Stimulated activated CD4-positive, alpha-beta T cell treated with anti-CD3 and anti-CD28 coated beads, Interleukin-15, amount 100 ng/mL, for 48 hours (primary cell): ENCODE measurements around the gene NEURL4.
"Not testable (repeated sequence)": the region's sequence is repeated elsewhere in the genome, so short reads cannot be mapped to it uniquely, and the experiment has no call there.

Source experiments
- DNase-seq, 2 donors: peaks; one replicate each; pipeline ENCODE4 v3.0.0-alpha.2; 2020; ENCODE audit warnings: low read depth in 2 of 2

Gene NEURL4

DNA sequence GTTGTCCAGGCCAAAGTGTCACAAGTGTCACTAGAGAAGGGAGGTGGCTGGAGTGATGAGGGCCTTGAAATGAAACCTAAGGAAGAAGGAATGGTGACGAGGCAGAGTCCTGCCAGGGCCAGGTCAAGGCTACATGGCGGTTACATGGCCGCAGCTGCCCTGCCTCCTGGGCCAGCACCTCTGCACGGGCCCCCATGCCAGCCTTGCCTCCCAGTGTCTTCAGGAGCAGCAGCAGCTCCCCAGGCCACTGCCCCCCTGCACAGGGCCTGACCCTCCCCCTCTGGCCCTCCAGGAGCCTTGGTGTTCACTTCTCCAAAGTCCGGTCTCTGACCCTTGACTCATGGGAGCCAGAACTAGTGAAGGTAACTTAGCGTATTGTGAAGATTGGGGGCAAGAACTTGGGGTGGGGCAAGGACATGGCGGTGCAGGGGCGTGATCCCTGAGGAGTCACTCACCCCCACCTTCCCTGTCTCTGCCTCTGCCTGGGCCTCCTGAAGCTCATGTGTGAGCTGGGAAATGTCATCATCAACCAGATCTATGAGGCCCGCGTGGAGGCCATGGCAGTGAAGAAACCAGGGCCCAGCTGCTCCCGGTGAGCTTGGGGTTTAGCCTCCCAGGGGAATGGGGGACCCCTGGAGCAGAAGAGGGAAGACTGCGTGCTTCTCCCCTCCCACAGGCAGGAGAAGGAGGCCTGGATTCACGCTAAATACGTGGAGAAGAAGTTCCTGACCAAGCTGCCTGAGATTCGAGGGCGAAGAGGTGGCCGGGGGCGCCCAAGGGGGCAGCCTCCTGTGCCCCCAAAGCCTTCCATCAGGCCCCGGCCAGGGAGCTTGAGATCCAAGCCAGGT, 18.7 kb upstream of the NEURL4 start:
- no peak for DNase-seq

GRCh38 chr17:7346761-7347614, 17.9 kb upstream of the NEURL4 start:
- DNase-seq, result no peak

DNA sequence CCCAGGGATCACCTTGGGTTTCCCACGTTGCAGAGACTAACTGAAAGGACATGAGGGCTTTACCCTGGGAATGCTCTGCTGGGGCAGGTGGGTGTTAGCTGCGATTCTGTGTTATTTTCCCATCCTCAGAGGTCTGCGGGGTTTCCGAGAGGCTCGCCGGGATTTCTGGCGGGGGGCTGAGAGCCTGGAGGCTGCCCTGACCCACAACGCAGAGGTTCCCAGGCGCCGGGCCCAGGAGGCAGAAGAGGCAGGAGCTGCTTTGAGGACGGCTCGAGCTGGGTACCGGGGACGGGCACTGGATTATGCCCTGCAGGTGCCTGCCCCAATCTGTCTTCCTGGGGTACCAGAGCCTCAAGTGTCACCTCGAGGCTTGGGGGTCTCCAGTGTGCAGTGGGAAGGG, 14.1 kb upstream of the NEURL4 start:
- no peak for DNase-seq

DNA sequence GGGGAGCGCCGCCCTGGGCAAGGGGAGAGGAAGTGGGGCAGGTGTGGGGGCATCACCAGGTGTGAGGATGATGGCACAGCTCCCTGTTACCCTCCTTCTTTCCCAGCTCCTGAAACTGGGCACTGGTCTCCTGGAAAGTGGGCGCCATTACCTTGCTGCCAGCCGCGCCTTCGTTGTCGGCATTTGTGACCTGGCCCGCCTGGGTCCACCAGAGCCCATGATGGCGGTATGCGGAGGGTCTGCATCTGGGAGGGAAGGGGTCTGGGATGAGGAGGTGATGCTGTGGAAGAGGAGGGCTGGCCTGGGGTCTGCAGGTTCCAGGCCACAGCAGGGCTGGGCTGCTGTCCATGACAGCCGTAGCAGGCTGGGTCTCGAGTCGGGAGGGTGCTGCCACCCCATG, 12.7 kb upstream of the NEURL4 start:
- DNase-seq, result no peak

- DNase-seq, result no peak
Observed at GRCh38 chr17:7340179-7340578, 11.0 kb upstream of the NEURL4 start.

DNA sequence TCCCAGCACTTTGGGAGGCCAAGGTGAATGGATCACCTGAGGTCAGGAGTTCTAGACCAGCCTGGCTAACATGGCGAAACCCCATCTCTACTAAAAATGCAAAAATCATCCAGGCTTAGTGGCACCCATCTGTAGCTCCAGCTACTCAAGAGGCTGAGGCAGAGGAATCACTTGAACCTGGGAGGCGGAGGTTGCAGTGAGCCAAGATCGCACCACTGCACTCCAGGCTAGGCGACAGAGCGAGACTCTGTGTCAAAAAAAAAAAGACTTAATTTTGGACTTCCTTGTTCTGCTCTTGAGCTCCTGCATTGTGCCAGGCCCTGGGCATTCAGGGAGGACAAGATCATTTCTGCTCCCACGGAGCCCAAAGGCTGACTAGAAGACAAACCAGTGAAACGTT, 8.5 kb upstream of the NEURL4 start:
- not testable (repeated sequence) for DNase-seq

- peak in 1 of 2 donors; percentile 88 for DNase-seq
Observed at GRCh38 chr17:7336240-7337175, 7.4 kb upstream of the NEURL4 start, which contains the start of gene ACAP1. Gene ACAP1, plus strand, starts transcription at chr17:7336529. Its CDS starts 206 bp downstream, at chr17:7336735.

DNA sequence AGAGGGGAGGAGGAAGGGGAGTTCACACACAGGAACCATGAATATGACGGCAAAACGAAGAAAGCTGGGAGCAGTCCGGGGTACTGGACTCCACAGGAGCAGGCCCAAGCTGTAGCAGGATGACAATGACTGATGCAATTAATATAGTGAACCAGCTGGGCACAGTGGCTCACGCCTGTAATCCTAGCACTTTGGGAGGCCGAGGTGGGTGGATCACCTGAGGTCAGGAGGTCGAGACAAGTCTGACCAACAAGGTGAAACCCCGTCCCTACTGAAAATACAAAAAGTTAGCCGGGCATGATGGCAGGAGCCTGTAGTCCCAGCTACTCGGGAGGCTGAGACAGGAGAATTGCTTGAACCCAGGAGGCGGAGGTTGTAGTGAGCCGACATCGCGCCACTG, 6.6 kb upstream of the NEURL4 start:
- DNase-seq, result not testable (repeated sequence)

GRCh38 chr17:7334938-7335538, 5.9 kb upstream of the NEURL4 start:
- no peak for DNase-seq

DNA sequence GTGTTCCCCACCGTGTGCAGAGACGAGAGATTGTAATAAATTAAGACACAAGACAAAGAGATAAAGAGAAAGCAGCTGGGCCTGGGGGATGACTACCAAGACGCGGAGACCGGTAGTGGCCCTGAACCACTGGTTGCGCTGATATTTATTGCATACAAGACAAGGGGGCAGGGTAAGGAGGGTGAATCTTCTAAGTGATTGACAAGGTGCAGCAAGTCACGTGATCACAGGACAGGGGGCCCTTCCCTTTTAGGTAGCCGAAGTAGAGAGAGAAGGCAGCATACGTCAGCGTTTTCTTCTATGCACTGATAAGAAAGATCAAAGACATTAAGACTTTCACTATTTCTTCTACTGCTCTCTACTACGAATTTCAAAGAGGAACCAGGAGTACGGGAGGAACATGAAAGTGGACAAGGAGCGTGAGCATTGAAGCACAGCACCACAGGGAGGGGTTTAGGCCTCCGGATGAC, 3.5 kb upstream of the NEURL4 start:
- DNase-seq, result not testable (repeated sequence)

GRCh38 chr17:7332111-7332510, 3.0 kb upstream of the NEURL4 start:
- DNase-seq, result no peak

DNA sequence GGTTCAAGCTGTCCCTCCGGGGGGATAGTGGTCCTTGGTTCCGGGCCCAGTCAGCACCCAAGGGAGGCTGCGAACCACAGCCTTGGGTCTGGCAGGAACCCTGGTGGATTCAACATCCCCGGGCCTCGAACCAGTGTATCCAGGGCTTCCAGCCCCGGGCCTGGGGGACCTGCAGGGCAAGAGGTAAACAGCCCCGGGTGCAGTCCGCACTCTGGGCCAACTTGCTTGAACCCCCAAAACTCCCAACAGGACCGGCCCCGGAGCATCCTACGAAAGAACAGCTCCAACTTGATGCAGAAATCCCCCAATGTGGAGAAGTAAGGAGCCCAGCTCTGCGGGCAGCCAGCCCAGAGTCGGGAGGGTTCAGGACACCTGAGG, 1.5 kb upstream of the NEURL4 start:
- DNase-seq, result no peak

- DNase-seq, result peak; percentile 68 to 74
Observed at GRCh38 chr17:7329997-7330637, 982 bp upstream of the NEURL4 start.

GRCh38 chr17:7329374-7329996, 350 bp upstream of the NEURL4 start:
- peak; percentile 96 for DNase-seq

- no peak for DNase-seq
Observed at GRCh38 chr17:7328009-7328408, 1.1 kb downstream of the NEURL4 start.

GRCh38 chr17:7327501-7327900, 1.6 kb downstream of the NEURL4 start:
- no peak for DNase-seq

GRCh38 chr17:7327056-7327455, 2.1 kb downstream of the NEURL4 start:
- no peak for DNase-seq

GRCh38 chr17:7326186-7326585, 2.9 kb downstream of the NEURL4 start:
- DNase-seq, result no peak

- DNase-seq, result no peak
Observed at GRCh38 chr17:7325031-7325528, 4.1 kb downstream of the NEURL4 start.

DNA sequence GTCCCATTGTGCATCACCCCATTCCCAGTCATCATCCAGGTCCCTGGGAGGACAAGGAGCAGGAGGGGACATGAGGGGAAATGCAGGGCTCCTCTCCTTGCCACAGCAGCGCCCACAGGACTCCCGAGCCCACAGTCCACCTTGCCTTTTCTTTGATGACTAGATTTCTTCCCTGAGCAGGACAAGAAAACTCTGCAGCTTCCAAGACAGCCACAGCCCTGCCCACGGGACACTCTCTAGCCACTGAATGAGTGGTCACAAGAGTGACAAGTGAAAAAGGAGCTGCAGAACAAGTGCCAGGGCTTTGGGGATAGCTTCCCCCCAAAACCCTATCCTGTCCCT, 4.7 kb downstream of the NEURL4 start:
- no peak for DNase-seq
